Epithelial cell of esophagus (primary cell): ENCODE data around the gene ZMYND15.
"Not testable (repeated sequence)": the region's sequence is repeated elsewhere in the genome, so short reads cannot be mapped to it uniquely, and the experiment has no call there.

Experiments
- DNase-seq: peaks from one replicate; pipeline ENCODE4 v3.0.0; 2010; ENCODE audit warnings: low read depth
- H3K4me3 ChIP-seq: 2 replicates; pipeline ENCODE4 v1.5.1; 2011; ENCODE audit warnings: mild to moderate bottlenecking, low read length, control low read depth
- TF ChIP-seq, protein P1 (sequence below): IDR thresholded peaks from 2 replicates; pipeline ENCODE4 v1.5.1; 2011; ENCODE audit warnings: low read depth, mild to moderate bottlenecking, low read length, control low read depth, inconsistent platforms; ENCODE audit not compliant: insufficient read depth; ENCODE audit errors: missing control alignments

Gene ZMYND15

DNA sequence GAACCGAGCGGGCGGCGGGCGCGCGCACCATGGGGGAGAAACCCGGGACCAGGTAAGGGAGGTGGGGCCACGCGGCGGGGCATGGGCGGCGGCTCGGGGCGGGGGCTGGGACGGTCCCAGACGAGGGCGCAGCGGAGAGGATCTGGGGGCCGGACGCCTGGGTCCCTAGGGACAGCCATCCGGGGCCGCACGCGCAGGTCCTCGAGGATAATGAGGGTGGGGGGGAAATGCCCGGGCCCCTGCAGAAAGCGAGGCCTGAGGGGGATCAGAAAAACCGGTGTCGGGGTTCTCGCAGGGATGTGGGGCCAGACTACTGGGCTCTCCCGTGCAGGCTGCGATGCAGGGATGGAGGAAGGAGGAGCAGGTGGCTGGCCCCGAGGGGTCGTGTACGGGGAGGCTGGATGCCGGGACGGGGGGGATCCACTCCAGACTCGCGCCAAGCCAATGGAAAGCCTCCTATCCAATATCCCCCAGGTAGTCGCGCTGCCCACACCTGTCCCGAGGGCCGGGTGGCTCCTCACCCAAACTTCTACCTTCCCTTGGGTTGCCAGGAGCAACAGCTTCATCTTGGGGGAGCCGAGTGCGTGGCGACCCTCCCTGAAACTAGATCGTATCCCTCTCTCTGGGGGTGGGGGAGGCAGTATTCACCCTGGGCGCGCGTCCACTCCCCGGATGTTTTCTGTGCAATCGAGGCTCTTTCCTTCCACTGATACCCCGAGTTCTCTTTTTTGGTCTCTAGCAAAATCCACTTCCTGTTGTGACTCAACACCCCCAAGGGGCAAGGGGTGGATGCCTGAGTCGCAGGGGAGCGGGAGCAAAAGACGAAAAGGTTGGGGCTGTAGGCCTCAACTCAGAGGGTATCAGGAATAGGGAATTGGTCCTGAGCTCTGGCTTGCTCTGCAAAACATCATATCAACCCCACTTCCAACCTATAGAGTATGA lies 28.7 kb upstream of the ZMYND15 start:
- TF ChIP-seq, protein P1, sequence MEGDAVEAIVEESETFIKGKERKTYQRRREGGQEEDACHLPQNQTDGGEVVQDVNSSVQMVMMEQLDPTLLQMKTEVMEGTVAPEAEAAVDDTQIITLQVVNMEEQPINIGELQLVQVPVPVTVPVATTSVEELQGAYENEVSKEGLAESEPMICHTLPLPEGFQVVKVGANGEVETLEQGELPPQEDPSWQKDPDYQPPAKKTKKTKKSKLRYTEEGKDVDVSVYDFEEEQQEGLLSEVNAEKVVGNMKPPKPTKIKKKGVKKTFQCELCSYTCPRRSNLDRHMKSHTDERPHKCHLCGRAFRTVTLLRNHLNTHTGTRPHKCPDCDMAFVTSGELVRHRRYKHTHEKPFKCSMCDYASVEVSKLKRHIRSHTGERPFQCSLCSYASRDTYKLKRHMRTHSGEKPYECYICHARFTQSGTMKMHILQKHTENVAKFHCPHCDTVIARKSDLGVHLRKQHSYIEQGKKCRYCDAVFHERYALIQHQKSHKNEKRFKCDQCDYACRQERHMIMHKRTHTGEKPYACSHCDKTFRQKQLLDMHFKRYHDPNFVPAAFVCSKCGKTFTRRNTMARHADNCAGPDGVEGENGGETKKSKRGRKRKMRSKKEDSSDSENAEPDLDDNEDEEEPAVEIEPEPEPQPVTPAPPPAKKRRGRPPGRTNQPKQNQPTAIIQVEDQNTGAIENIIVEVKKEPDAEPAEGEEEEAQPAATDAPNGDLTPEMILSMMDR = no peak
- peak overlapping the region; percentile 59 for H3K4me3 ChIP-seq
- no peak for DNase-seq

DNA sequence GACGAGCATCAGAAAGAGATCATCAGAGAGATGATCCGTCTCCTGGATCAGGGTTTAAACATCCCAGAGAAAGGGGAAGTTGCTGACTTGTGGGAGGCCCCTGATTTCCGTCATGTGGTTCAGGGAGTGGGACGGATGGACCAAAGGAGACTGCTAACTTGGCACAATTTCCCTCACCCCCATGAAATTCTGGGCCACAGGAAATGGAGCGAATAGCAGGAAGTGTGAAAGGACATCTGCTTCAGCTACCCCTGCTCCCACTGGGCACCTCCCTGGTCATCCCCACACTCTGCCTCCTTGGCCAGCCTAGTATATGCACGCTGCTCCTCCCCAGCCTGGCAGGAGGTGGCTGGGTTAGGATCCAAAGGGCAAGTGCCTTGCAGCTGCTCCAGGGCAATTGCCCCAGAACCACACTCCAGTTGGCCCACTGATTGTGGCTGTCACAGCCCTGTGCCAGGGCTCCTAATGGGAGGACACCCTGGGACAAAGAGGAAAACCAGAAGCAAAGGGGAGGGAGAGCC lies 27.9 kb upstream of the ZMYND15 start:
- no peak for DNase-seq
- no peak overlapping the region for H3K4me3 ChIP-seq
- TF ChIP-seq, protein P1 = no peak

DNA sequence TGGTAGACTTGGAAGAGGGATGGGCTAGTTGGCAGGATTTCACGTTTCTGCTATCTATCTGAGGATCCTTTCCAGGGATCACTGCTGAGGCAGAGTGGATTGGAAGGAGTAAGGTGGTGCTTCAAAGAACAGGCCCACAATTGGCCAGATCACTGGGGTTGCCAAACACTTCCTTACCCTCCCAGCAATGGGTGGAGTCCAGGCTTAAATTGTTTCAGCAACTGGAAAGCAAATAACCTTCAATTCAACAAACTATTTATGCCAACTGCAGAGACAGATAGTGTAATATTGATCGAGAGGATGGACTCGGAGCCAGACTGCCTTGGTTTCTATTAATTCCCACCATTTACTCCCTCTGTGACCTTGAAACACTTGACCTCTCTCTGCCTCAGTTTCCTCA lies 27.1 kb upstream of the ZMYND15 start:
- TF ChIP-seq, protein P1 = no peak
- no peak overlapping the region for H3K4me3 ChIP-seq
- peak; percentile 24 for DNase-seq

DNA sequence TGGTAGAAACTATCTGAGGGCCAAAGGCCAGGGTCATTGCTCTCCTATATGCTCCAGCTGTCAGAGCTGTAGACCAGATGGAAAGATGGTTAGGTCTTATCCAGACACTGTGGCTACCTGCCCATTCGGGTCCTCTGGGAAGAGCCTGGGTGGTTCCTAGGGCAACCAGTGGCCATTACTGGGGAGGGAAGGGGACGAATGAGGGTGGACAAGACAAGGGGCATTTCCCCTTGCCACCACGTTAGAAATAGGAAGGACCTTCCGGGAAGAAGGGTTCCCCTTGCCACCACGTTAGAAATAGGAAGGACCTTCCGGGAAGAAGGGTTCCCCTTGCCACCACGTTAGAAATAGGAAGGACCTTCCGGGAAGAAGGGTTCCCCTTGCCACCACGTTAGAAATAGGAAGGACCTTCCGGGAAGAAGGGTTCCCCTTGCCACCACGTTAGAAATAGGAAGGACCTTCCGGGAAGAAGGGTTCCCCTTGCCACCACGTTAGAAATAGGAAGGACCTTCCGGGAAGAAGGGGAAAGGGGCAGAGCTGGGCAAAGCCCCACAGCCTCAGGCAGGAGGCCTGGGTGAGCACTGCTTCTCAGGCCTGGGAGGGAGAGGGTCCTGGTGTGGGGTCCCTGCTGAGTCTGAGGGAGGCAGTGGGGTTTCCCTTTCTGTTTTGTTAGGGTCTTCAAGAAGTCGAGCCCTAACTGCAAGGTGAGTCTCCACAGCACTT lies 25.1 kb upstream of the ZMYND15 start:
- DNase-seq, H3K4me3 ChIP-seq: not testable (repeated sequence)

DNA sequence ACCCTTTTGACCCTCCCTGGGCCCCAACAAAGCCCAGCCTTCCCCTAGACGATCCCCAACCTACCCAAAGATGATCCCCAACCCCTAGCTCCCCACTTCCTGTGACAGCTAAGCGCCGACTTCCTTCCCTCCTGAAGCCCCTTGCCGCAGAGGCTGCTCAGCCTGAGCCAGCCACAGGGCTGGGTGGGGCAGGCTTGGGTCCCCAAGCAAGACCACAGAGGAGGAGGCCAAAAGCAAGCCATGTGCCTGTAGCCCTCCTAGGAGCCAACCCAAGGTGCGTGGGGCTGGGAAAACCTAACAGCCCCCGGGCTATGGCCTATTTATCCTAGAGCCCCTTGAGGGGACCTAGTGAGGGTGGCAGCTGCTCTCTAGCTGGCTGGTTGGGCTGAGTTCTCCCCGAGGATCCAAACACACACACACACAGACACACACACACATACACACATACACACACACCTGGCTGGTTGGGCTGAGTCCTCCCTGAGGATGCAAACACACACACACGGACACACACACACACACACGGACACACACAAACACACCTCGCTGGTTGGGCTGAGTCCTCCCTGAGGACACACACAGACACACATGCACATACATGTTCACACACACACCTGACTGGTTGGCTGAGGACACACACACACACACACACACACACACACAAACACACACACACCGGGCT lies 24.4 kb upstream of the ZMYND15 start:
- H3K4me3 ChIP-seq = no peak overlapping the region

DNA sequence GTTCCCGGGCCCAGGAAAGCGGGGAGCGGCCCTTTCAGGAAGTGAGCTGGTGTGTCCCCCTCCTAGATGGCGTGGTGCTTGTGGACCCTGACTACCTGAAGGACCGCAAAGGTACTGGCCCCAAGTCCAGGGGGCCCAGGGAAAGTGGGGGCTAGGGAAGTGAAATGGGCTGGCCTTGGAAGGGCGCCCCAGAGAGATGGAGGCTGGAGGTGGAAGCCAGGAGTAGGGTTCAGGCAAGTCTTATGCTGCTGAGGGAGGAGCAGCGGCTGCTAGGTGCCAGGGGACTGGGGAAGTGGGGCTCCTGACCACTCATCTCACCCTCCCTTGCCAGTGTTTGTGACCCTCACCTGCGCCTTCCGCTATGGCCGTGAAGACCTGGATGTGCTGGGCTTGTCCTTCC lies 23.6 kb upstream of the ZMYND15 start:
- H3K4me3 ChIP-seq = no peak overlapping the region
- TF ChIP-seq, protein P1 = no peak
- no peak for DNase-seq

More for the DNA sequence above, 24.4 kb upstream of the ZMYND15 start:
- no peak for DNase-seq
- TF ChIP-seq, protein P1 = no peak

DNA sequence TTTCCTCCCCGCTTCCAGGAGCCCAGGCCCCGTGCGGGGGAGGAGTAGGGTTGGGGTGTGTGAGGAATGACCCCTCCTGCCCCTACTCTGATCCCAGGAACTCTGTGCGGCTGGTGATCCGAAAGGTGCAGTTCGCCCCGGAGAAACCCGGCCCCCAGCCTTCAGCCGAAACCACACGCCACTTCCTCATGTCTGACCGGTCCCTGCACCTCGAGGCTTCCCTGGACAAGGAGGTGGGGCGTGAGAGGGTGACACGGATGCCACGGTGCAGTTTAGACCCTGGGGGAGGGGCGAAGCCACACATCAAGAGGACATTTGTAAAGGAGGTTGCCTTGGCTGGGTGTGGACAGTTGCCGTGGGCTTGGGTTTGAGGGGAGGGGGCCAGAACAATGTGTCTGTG lies 21.8 kb upstream of the ZMYND15 start:
- no peak for DNase-seq
- TF ChIP-seq, protein P1 = no peak
- H3K4me3 ChIP-seq = no peak overlapping the region
